Mesenteric fat pad (tissue), 1 donor: Measurements from ENCODE around the gene MYO1D. TPM values are rescaled to one million over a fixed set of nuclear protein-coding genes. Genes with fewer than 3 reads are reported as not detected.
"Not testable (repeated sequence)": the region's sequence is repeated elsewhere in the genome, so short reads cannot be mapped to it uniquely, and the experiment has no call there.

Experiments used
- DNase-seq: peaks from one replicate; pipeline ENCODE4 v3.0.0-alpha.2; 2020; ENCODE audit warnings: low spot score
- total RNA-seq: library from RNA; stranded (reverse); fragmentation: NEBNext Ultra II Directional; extraction: Animal tissue kit (Norgen Biotek cat#: 25700); gene quantifications from one replicate; pipeline ENCODE4 v1.2.1, GENCODE V29; 2021
- donor health status: DM: yes; HTN: yes; CAD: no.

The MYO1D gene
- total RNA-seq, 1 donor from 2014 or later: 36.0 TPM

DNA sequence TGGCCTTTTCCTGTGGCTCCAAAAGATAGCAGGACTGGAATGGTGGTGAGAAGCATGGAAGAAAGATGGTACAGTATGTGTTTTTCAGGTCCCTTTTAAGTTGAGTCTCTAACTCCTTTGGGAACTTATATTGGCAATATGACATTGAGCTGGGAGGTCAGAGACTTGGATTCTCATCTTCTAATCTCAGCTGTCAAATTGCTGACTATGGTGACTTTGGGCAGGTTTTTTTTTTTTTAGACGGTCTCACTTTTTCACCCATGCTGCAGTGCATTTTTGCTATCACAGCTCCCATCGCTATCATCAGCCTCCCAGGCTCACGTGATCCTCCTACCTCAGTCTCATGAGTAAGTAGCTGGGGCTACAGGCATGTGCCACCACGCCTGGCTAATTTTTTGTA, 405.3 kb downstream of the MYO1D start:
- no peak for DNase-seq

DNA sequence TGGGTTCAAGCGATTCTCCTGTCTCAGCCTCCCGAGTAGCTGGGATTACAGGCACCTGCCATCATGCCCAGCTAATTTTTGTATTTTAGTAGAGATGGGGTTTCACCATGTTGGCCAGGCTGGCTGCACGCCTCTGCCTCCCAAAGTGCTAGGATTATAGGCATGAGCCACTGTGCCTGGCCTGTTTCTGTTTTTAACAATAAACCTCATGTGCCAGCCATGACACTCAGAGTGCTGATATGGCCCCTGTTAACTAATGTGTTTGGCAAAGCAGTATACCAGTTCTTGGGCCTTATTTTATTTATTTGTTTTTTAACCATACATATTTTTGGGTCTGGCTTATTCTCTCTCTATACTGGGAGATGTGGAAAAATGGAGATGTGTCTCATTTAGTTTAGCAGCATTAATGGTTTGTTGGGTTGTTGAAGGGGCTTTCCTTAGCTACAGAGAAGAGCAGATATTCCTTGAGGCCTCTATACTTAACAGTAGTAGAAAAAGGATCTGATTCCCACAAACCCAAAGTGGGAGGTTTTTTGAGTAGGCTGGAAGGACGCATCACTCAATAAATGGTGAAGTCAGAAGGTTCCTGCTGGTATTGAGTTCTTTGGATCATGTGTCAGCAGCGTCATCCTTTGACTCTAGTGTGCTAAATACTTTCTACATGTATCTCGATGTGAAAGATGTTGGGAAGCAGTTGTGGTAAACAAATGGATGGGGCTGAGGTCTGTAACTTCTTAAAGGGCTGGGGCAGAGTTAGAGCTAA, 406.3 kb downstream of the MYO1D start:
- no peak for DNase-seq

DNA sequence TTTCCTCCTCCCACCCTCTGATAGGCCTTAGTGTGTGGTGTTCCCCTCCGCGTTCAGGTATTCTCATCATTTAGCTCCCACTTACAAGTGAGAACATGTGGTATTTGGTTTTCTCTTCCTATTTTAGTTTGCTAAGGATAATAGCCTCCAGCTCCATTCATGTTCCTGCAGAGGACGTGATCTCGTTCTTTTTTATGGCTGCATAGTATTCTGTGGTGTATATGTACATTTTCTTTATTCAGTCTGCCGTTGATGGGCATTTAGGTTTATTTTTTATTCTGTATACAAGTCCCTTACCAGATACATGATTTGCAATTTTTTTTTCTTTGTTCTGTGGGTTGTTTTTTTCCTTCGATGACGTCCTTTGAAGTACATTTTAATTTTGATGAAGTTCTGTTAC, 409.0 kb downstream of the MYO1D start:
- DNase-seq: no peak

DNA sequence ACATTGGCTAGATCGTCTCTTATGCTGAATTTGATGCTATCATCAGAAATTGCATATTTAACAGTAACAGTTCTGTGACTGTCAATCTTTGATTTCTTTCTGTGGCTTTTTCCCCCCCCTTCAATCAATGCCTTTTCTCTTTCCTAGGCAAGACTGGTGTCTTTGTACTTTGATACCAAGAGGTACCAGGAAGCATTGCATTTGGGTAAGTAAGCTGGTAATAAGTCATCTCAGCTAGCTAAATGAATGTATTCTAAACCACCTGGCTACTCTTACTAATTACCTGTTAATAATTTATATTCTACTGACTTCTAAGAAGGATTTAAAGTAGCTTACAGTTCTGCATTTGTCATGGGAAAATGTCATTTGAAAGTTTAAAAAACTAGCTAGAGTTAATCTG, 412.6 kb downstream of the MYO1D start:
- no peak for DNase-seq

DNA sequence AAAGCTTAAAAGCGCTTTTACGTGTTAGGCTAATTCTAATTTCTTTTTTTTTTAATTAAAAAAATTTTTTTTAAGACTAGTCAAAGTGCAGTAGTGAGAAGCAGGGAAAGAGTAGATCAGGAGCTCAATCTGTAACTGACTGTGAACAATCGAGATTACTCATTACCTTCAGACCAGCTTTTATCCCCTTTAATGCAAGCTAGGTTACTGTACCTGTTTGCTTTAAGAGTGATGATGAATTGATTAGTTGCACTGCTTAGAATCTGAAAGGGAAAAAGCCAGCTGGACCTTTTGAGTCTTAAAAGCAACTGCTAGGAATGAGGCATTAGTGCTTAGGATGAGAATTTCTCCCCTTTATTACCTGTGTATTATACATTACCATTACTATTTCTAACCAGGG, 413.6 kb downstream of the MYO1D start:
- no peak for DNase-seq

DNA sequence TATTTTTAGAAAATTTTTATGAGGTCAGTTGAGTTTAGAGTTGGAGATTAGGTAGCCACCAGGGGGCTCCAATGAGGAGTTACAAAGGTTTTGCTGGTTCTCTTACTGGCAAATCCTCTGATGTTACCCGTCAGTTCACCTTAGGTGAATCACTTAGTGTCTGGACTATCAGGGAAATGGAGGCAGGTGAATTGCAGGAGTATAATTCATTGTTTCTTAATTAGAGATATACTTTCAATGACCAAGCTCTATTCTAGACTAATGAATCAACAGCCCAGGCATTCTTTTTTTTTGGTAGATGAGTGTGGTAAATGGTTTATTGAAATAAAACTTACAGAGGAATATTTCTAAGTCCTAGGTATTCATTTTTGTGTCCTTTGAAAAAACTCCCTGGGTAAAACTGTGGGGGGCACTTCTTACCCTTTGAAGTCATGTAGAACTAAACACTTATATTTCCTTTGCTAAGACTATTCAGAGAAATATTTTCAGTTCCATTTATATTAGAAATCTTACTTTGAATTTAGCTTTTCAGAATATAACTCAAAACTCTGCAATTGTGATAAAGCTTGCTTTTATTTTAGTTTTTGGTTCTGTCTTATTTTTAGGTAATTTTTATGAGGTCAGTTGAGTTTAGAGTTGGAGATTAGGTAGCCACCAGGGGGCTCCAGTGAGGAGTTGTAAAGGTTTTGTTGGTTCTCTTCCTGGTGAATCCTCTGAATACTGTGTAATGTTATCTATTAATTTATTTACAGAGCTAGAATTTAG, 414.9 kb downstream of the MYO1D start:
- DNase-seq: no peak

DNA sequence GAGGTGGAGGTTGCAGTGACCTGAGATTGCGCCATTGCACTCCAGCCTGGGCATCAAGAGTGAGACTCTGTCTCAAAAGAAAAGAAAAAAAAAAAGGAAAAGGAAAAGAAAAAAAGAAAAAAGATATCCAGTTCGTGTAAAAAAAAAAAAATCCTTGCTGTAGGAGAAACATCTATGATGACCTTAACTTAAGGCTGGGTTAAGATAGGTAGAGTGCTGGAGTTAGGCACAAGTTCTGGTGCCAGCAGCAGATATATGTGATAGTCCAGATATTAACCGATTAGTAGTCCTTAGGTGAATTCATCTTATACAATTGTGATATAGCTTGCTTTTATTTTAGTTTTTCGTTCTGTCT, 415.4 kb downstream of the MYO1D start:
- no peak for DNase-seq

DNA sequence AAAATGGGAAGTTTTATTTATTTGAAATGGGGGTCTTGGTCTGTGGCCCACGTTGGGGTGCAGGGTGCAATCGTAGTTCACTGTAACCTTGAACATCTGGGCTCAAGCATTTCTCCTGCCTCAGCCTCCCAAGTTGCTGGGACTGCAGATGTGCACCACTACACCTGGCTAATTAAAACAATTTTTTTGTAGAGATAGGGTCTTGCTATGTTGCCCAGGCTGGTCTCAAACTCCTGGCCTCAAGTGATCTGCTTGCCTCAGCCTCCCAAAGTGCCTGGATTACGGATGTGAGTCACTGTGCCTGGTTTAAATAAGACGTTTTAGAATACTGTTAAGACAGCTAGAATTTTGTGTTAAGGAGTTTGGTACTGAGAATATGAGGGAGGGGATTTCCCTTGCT, 416.9 kb downstream of the MYO1D start:
- no peak for DNase-seq

DNA sequence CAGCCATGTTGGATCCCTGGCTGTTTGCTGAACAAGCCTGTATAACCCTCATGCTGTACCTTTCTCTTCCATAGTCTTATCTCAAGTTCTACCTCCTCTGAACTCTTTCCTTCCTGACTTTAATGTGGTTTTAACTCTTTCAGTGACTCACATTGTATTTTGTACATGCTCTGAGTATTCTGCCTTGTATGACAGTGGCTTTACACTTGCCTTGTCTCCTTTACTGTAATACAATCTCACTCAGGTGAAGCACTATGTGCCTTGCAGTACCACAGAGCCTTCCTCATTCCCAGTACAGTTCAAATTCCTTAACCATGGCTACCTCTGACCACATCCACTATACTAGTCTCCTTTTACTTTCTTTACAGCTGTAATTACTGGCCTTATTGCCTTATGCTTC, 418.6 kb downstream of the MYO1D start:
- DNase-seq: no peak

DNA sequence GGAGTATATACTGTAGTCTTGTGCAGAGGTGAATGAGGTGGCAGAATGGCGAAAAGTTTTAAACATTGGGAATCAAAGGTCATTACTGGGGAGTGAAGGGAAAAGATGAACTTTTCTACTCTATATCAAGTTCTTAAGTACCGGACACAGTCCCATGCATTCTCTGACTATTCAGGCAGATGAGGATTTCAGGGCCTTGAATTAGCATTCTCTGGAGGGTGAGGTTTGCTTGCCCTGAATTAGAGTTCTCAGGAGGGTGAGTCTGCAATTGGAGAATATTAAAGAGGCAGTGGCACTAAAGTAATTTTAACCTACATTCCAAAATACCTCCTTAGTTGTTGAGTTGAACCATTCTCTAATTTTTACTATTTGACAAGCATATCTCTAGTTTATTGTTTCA, 423.6 kb downstream of the MYO1D start:
- DNase-seq: no peak

DNA sequence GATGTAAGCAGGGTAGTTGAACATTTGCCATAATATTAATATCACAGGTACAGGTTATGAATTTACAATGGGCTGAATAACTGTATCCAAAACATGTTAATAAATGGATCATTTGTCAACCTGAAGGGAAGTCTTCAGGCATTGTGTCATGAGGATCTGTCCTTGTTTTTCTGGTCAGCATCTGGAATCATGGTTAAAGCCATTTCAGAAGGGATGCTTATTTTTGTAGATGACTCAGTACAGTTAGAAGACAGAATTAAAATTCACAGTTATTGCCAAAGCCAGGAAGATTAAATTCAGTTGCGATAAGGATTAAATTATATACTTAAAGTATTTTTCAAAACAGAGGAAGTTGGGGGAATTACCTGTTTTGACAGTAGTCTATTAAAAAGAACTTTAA, 424.6 kb downstream of the MYO1D start:
- DNase-seq: no peak

DNA sequence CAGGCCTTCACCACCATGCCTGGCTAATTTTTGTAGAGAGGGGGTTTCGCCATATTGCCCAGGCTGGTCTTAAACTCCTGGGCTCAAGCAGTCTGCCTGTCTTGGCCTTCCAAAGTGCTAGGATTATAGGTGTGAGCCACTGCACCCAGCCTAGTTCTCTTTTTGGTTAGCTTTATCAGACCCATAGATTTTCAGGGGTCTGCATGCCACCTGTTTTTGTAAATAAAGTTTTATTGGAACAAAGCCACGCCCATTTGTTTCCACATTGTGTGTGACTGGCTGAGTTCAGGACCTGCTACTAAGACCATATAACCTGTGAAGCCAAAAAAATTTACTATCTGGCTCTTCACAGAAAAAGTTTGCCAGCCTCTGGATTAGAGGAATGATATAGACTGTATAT, 425.0 kb downstream of the MYO1D start:
- DNase-seq: no peak

DNA sequence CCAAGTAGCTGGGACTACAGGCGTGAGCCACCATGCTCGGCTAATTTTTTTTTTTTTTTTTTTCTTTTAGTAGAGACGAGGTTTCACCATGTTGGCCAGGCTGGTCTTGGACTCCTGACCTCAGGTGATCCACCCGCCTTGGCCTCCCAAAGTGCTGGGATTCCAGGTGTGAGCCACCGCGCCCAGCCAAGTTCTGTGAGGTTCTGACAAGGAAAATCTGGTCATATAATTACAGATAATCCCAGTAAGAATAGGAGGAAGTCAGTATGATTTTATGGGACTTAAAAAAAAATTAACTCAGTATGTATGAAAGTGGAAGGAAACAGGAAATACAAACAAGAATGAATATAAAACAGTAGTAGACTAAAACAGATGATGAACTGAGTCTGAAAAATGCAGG, 426.5 kb downstream of the MYO1D start:
- DNase-seq: not testable (repeated sequence)

DNA sequence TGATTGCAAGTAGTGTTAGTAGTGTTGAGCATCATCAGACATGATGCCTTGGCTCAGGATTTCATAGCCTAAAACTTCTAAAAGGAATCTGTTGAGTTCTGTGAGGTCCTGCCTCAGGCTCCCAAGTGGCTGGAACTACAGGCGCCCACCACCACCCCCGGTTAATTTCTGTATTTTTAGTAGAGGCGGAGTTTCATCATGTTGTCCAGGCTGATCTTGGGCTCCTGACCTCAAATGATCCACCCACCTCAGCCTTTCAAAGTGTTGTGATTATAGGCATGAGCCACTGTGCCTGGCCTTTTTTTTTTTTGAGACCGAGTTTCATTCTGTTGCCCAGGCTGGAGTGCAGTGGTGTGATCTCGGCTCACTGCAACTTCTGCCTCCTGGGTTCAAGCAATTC, 427.0 kb downstream of the MYO1D start:
- DNase-seq: no peak

DNA sequence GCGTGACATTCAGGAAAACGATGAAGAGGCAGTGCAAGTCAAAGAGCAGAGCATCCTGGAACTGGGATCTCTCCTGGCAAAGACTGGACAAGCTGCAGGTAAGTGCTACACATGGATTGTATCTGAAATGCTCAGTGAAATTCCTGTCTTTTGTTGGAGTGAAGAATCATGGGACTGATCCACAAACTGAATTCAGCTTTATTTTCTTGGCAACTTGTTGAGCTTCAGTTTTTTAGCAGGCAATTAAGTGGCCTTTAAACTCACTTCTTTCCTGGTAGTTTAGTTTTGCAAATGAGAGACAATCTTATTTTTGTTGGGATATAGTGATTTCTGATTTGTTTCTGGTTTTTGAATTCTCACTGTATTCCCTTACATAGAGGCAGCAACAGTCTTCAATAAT, 430.0 kb downstream of the MYO1D start:
- DNase-seq: no peak

DNA sequence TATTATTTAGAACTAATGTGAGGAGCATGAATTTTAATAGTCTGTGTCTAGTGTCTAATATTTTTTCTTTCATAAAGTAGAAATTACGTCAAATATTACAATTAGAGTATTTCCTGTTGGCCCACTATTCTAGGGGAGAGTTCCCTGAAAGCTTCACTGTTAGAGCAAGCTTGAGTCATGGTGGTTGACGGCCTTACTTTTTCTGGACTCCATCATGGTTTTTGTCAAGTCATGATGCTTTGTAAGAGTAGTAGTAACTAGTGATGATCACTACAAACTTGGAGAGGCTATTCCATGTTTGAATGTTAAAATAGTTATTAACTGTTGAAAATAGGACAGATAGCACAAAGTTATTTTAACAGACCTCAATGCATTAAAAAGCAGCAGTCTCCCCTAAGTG, 431.0 kb downstream of the MYO1D start:
- DNase-seq: no peak

DNA sequence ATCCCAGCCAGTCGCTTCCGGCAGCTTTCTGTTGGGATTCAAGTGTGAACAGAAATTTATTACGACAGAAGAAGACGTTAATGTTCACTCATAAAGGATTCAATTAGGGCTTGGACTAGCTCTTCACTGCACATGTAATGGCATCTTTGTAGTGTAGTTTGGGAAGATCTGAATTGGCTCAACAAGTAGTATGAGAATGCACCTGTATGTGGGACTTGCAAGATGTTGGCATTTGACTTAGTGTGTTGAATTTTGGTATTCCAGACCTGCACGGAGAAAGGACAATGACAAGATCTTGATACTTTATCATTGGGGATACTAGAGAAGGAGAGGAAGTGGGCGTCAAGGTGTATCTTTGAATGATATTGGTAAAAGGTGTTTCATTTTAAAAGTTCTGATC, 431.4 kb downstream of the MYO1D start:
- no peak for DNase-seq

DNA sequence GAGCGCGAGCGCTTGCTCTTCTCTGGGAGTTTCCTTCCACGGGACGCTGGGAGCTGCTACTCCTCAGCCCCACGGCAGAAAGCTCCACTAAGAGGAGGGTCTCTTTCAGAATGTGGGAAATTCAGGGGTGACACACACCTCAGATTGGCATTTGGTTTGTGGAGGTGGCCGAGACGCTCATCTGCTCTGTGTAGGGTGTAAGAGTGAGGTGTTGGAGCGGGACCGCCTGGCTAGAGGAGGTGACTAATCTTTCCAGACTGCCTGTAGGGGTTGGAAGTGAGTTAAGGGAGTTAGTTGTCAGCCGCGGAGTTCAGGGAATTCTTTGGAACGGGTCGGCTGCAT, 431.9 kb downstream of the MYO1D start:
- DNase-seq: no peak

DNA sequence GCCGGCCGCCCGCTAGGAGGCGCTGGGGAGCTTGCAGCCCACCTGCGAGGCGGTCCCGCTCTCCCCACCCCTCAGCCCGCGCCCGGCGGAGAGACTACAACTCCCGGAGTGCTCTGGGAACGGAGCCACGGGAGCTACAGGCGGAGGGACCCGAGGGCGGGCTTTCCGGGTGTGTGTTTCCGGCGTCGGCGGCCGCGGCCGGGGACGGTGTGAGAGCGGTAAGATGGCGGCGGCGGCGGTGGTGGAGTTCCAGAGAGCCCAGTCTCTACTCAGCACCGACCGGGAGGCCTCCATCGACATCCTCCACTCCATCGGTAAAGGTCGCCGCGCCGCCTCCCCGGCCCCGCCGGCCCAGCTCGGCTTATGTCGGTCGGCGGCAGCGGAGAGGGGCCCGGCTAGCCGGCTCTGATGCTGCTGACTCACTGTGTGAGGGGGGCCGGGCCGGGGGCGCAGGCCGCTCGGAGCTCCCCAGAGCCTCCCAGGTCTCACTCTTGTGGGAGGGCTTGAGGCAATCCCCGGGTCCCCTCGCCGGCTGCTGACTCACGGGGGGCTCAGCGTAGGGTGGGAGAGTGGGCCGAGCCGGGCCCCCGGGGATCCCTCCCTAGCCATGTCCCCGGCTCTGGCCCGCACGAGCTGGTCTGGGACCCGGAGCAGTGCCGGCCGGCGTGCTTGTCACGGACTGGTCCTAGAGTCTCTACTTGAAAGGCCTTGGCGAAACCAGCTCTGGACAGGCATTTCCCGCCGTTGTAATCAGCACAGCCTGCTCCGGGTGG, 432.4 kb downstream of the MYO1D start, which contains the start of gene PSMD11:
TSS of gene PSMD11 (plus strand) at position 210 of the 773 bp plus-strand sequence. CDS start at position 224, 14 bp downstream.
- peak; percentile 99 for DNase-seq

DNA sequence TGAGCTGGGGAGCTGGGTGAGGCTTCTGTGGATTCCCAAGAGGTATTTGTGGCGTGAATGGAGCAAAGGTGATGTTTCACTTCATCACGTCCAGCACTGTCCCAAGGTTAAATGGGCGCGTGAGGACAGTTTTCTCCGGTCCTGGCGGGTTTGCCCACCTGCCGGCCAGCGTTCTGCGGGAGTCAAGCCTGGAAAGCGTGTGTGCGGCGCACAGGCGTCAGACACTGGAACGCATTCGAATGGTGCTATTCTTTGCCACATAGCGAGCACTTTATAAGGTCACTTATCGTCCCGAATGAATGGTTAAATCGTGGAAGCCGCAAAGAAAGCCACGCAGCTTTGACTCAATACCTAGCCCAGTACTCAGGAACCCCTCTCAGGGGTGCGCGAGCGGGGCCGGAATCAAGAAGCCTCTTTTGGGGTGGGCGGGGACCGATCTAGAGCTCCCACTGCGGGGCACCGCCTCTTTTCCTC, 433.1 kb downstream of the MYO1D start:
- DNase-seq: no peak
